PC-9 (cell line): ENCODE measurements around the gene CALML6. TPM values are rescaled to one million over a fixed set of nuclear protein-coding genes. Genes with fewer than 3 reads are reported as not detected.
"Not testable (repeated sequence)": the region's sequence is repeated elsewhere in the genome, so short reads cannot be mapped to it uniquely, and the experiment has no call there.

ENCODE experiments used
- BruUV-seq: library from RNA; stranded (reverse); fragments of 400-500 nt; replicated peaks from 2 replicates; lab custom pipeline; 2021; lab: Mats Ljungman, UMichigan
- CTCF ChIA-PET: fragments of 300-600 bp; sonication (Branson Sonifier 250); formaldehyde crosslinking; loops from one replicate; lab custom pipeline; 2022; ENCODE audit warnings: antibody characterized with exemption; lab: Charles Lee
- POLR2A ChIA-PET: fragments of 300-600 bp; sonication (Branson Sonifier 250); formaldehyde crosslinking; loops from one replicate; lab custom pipeline; 2022; ENCODE audit warnings: antibody characterized with exemption; ENCODE audit not compliant: unreplicated experiment; lab: Charles Lee
- DNase-seq, 2 experiments: peaks; one replicate each; pipeline versions ENCODE4 v3.0.0 to v3.0.0-alpha.2; 2015 to 2022; ENCODE audit warnings: mixed read lengths in 1 of 2
- H2AFZ ChIP-seq: fragments of 200-600 bp; sonication (generic); 2 replicates; pipeline ENCODE4 v1.8.1; 2017; ENCODE audit warnings: antibody characterized with exemption
- H3F3A ChIP-seq: fragments of 200-600 bp; sonication (generic); 2 replicates; pipeline ENCODE4 v1.8.1; 2017; ENCODE audit warnings: antibody characterized with exemption, mild to moderate bottlenecking, low read depth; ENCODE audit not compliant: insufficient read depth
- H3K27ac ChIP-seq: fragments of 200-600 bp; sonication (generic); 2 replicates; pipeline ENCODE4 v1.6.1; 2016; ENCODE audit warnings: mixed run types
- H3K27me3 ChIP-seq: fragments of 200-600 bp; sonication (generic); 2 replicates; pipeline ENCODE4 v1.6.1; 2016; ENCODE audit warnings: low read depth, mixed run types; ENCODE audit not compliant: insufficient read depth
- H3K36me3 ChIP-seq: fragments of 200-600 bp; sonication (generic); 2 replicates; pipeline ENCODE4 v1.6.1; 2016; ENCODE audit warnings: low read depth, mixed run types
- H3K4me1 ChIP-seq: fragments of 200-600 bp; sonication (generic); replicated peaks from 2 replicates; pipeline ENCODE4 v1.6.1; 2016; ENCODE audit warnings: mixed run types; ENCODE audit not compliant: insufficient read depth
- H3K4me2 ChIP-seq: fragments of 200-600 bp; sonication (generic); 2 replicates; pipeline ENCODE4 v1.6.1; 2017; ENCODE audit warnings: mixed run types
- H3K4me3 ChIP-seq: fragments of 200-600 bp; sonication (generic); 2 replicates; pipeline ENCODE4 v1.6.1; 2016; ENCODE audit warnings: mixed run types
- H3K79me2 ChIP-seq: fragments of 200-600 bp; sonication (generic); 2 replicates; pipeline ENCODE4 v1.6.1; 2017; ENCODE audit warnings: low read depth, mixed run types
- H3K9me2 ChIP-seq: fragments of 200-600 bp; sonication (generic); 2 replicates; pipeline ENCODE4 v1.8.1; 2017; ENCODE audit warnings: mild to moderate bottlenecking; ENCODE audit not compliant: insufficient read depth
- H3K9me3 ChIP-seq: fragments of 200-600 bp; sonication (generic); 2 replicates; pipeline ENCODE4 v1.8.1; 2016; ENCODE audit warnings: low read depth; ENCODE audit not compliant: insufficient read depth
- H4K20me1 ChIP-seq: fragments of 200-600 bp; sonication (generic); 2 replicates; pipeline ENCODE4 v1.8.1; 2017; ENCODE audit not compliant: insufficient read depth
- CTCF ChIP-seq: fragments of 200-600 bp; sonication (generic); conservative IDR thresholded peaks from 2 replicates; pipeline ENCODE4 v1.6.1; 2017; ENCODE audit warnings: mixed run types, antibody characterized with exemption, mild to moderate bottlenecking, moderate library complexity
- EZH2 ChIP-seq: fragments of 200-600 bp; sonication (generic); IDR thresholded peaks from 2 replicates; pipeline ENCODE4 v1.8.0; 2017; ENCODE audit warnings: antibody characterized with exemption, low read depth
- intact Hi-C: fragments of 100-400 bp; cut with micrococcal nuclease; formaldehyde crosslinking; loops from one replicate; pipeline ENCODE4 v1.10.0; 2022; ENCODE audit not compliant: unreplicated experiment
- total RNA-seq: library from RNA; stranded (reverse); gene quantifications from 2 replicates; pipeline ENCODE4 v1.2.3, GENCODE V29; 2021

CALML6 gene
- total RNA-seq, 1 experiment from 2014 or later: 2.1 TPM

DNA sequence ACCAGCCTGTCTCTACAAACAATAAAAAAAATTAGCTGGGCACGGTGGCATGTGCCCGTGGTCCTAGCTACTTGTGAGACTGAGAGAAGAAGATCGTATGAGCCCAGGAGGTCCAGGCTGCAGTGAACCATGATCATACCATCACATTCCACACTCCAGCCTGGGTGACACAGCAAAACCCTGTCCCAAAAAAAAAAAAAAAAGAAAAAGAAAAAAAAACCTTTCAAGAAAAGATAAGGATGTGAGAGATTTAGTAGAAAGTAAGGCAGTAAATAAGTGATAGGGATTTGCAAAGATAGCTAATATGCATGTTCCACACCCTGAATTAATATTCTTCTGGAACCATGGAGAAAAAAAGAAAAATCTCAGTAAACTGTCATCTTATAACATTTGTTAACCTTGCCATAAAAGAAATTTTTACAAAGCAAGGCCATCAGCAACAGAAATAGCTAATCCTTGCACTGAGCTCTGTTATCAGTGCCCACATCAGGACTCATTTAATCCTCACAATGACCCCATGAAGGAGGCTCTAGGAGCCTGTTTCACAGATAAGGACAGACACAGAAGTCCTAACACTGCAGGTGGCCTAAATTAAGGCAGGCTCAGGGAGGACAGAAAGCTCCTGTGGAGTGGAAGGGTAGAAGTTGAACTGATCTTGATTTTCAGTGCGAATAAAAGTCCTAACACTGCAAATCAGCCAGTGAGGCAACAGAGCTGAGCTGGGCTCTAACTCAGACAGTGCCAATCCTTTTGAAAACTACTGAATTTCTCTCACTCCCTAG lies 31.8 kb upstream of the CALML6 start:
- intact Hi-C loops: no loop called here
- Histone ChIP-seq H4K20me1 (peaks cover 100% of the 10 kb centered on the region), H3K27me3 (no peaks in the 10 kb centered on the region), H3K4me1 (peaks cover 4% of the 10 kb centered on the region; the same call in 1 of the 2 replicates), H3K9me2 (no peaks in the 10 kb centered on the region), H3K4me2 (no peak overlapping the region), H3K9me3 (no peaks in the 10 kb centered on the region), H3K4me3 (no peak overlapping the region), H3K27ac (peak overlapping the region; percentile 51), H3F3A (peaks cover 11% of the 10 kb centered on the region; the same call in 1 of the 2 replicates), H2AFZ (no peak overlapping the region), H3K79me2 (peaks cover 100% of the 10 kb centered on the region), H3K36me3 (no peaks in the 10 kb centered on the region; the same call in 1 of the 2 replicates)
- ChIA-PET CTCF (interaction anchor here (0.6 to 1.0 kb wide), 4 partner anchors 23 to 166 kb away, joined by 3 to 10 read pairs (median 5); no protein-coding TSS in a partner anchor), POLR2A (interaction anchor here (0.7 kb wide), 2 partner anchors 159 to 913 kb away, joined by 11 to 12 read pairs; partner anchors contain the start of gene CDK11A)
- BruUV-seq: no TSS peak
- TF ChIP-seq EZH2 (no peak), CTCF (no peak)
- DNase-seq: no peak

GRCh38 chr1:1883890-1884289 lies 31.2 kb upstream of the CALML6 start:
- H3K9me2 ChIP-seq, DNase-seq, intact Hi-C loops, H3K9me3 ChIP-seq, H3K27me3 ChIP-seq, H3K36me3 ChIP-seq, H3K4me3 ChIP-seq, H3K4me2 ChIP-seq, BruUV-seq, H2AFZ ChIP-seq: not testable (repeated sequence)
- Histone ChIP-seq H4K20me1 (peaks cover 100% of the 10 kb centered on the region), H3K79me2 (peaks cover 100% of the 10 kb centered on the region), H3F3A (peaks cover 11% of the 10 kb centered on the region; the same call in 1 of the 2 replicates), H3K4me1 (peaks cover 10% of the 10 kb centered on the region), H3K27ac (peak overlapping the region; percentile 51; the same call in 1 of the 2 replicates)
- POLR2A ChIA-PET: interaction anchor here (0.7 kb wide), 1 partner anchor 912 kb away, joined by 12 read pairs; no protein-coding TSS in a partner anchor
- CTCF ChIA-PET: interaction anchor here (0.6 kb wide), 3 partner anchors 25 to 165 kb away, joined by 3 to 10 read pairs (median 6); no protein-coding TSS in a partner anchor

GRCh38 chr1:1889090-1889750 lies 25.8 kb upstream of the CALML6 start:
- TF ChIP-seq EZH2 (no peak), CTCF (no peak)
- Histone ChIP-seq H3K9me2 (no peaks in the 10 kb centered on the region), H4K20me1 (peaks cover 57% of the 10 kb centered on the region), H3K79me2 (peaks cover 60% of the 10 kb centered on the region), H3K36me3 (no peaks in the 10 kb centered on the region; the same call in 1 of the 2 replicates), H3K4me2 (peak overlapping the region; percentile 94), H3K4me1 (peaks cover 26% of the 10 kb centered on the region), H3K27ac (no peak overlapping the region), H3K4me3 (peak overlapping the region; percentile 91), H2AFZ (no peak overlapping the region), H3K27me3 (no peaks in the 10 kb centered on the region), H3F3A (peaks cover 13% of the 10 kb centered on the region), H3K9me3 (no peaks in the 10 kb centered on the region)
- ChIA-PET CTCF (interaction anchor here (0.5 to 0.6 kb wide), 2 partner anchors 20 to 29 kb away, joined by 3 to 9 read pairs; no protein-coding TSS in a partner anchor), POLR2A (no interaction called here)
- BruUV-seq: no TSS peak
- no peak for DNase-seq
- intact Hi-C loops: no loop called here
